OCI-LY3 (cell line): ENCODE data around the gene IL1RAP.

Experiments used
- H2AFZ ChIP-seq: fragments of 200-600, 300-600 bp; shearing (Covaris generic); 2 replicates; pipeline ENCODE4 v1.6.0; 2014; ENCODE audit warnings: antibody characterized with exemption, low read depth, low read length
- H3K27ac ChIP-seq: fragments of 200-600, 300-600 bp; sonication (generic); 2 replicates; pipeline ENCODE4 v1.5.1; 2014; ENCODE audit warnings: mild to moderate bottlenecking, low read length, moderate library complexity, mixed read lengths
- H3K27me3 ChIP-seq: fragments of 200-600, 300-600 bp; sonication (generic); 2 replicates; pipeline ENCODE4 v1.6.1; 2014; ENCODE audit warnings: low read depth, low read length, mixed read lengths
- H3K36me3 ChIP-seq: fragments of 200-600, 300-600 bp; sonication (generic); replicated peaks from 2 replicates; pipeline ENCODE3; 2014; ENCODE audit warnings: low read depth, low read length, mixed read lengths
- H3K4me1 ChIP-seq: fragments of 300-600, 200-600 bp; sonication (generic); 2 replicates; pipeline ENCODE4 v1.6.1; 2014; ENCODE audit warnings: low read length, mixed read lengths
- H3K4me2 ChIP-seq: fragments of 200-600, 300-600 bp; sonication (generic); 2 replicates; pipeline ENCODE4 v1.6.1; 2014; ENCODE audit warnings: low read length, mixed read lengths
- H3K4me3 ChIP-seq: fragments of 300-600, 200-600 bp; sonication (generic); 2 replicates; pipeline ENCODE4 v1.5.1; 2014; ENCODE audit warnings: antibody characterized with exemption, mild to moderate bottlenecking, low read length, moderate library complexity
- H3K79me2 ChIP-seq: fragments of 300-600, 200-600 bp; shearing (Covaris generic); 2 replicates; pipeline ENCODE4 v1.6.1; 2014; ENCODE audit warnings: mild to moderate bottlenecking, low read length, mixed read lengths
- H3K9ac ChIP-seq: fragments of 300-600, 200-600 bp; shearing (Covaris generic); 2 replicates; pipeline ENCODE4 v1.6.0; 2014; ENCODE audit warnings: mild to moderate bottlenecking, low read length, moderate library complexity
- H3K9me3 ChIP-seq: fragments of 200-600, 300-600 bp; shearing (Covaris generic); 2 replicates; pipeline ENCODE4 v1.6.1; 2014; ENCODE audit warnings: low read length, mixed read lengths; ENCODE audit not compliant: insufficient read depth
- H4K20me1 ChIP-seq: fragments of 200-600, 300-600 bp; sonication (generic); 2 replicates; pipeline ENCODE4 v1.6.1; 2016; ENCODE audit warnings: low read length, mixed read lengths; ENCODE audit not compliant: insufficient read depth
- EZH2phosphoT487 ChIP-seq: fragments of 200-600 bp; shearing (Covaris generic); IDR thresholded peaks from 2 replicates; pipeline ENCODE4 v1.6.1; 2018; ENCODE audit warnings: antibody characterized with exemption, mixed run types, low read depth
- TF ChIP-seq, protein P1 (sequence below): fragments of 200-600, 300-600 bp; sonication (generic); IDR thresholded peaks from 2 replicates; pipeline ENCODE4 v1.5.1; 2014; ENCODE audit warnings: antibody characterized with exemption, low read length, low read depth

The IL1RAP gene

DNA sequence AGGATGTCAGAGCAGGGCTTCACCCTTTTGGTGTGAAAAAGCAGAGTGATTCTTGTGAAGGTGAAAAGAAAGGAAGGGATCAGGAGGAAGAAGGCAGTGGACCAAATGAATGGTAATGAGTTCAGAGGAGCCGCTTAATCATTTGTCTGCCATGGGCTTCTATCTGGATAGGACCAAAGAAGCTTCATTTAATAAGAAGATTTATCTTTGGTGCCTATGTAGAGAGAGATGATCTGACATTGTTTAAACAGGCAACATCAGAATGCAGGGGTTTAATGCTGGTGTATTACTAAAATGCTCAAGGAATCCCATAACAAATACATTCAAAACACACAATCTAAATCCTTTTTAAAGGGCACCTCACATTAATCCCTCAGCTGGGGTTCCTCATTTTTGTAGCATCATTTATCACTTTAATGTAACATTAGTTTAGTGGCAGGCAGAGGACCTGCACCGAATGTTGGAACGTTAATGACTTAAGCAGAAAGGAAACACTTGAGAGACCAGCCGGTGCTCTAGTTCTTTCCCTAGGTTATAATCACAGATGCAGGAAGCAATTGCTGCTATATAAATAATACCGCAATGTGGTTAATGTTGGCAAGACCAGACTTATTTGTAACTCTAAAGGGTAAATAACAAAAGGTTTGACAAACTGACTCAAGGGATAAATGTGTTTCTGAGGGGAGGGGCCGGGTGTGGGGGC lies 27.9 kb upstream of the IL1RAP start:
- Histone ChIP-seq H3K27me3 (0 out of 2 replicates have a peak, but pooled peaks cover 6% of the 10 kb centered on the region), H3K9me3 (no peaks in the 10 kb centered on the region), H3K4me3 (no peak overlapping the region), H3K4me2 (no peak overlapping the region), H3K79me2 (no peaks in the 10 kb centered on the region), H3K4me1 (no peaks in the 10 kb centered on the region), H3K9ac (no peak overlapping the region), H4K20me1 (no peaks in the 10 kb centered on the region), H3K27ac (no peak overlapping the region), H2AFZ (no peak overlapping the region), H3K36me3 (no peaks in the 10 kb centered on the region)
- TF ChIP-seq, protein P1, sequence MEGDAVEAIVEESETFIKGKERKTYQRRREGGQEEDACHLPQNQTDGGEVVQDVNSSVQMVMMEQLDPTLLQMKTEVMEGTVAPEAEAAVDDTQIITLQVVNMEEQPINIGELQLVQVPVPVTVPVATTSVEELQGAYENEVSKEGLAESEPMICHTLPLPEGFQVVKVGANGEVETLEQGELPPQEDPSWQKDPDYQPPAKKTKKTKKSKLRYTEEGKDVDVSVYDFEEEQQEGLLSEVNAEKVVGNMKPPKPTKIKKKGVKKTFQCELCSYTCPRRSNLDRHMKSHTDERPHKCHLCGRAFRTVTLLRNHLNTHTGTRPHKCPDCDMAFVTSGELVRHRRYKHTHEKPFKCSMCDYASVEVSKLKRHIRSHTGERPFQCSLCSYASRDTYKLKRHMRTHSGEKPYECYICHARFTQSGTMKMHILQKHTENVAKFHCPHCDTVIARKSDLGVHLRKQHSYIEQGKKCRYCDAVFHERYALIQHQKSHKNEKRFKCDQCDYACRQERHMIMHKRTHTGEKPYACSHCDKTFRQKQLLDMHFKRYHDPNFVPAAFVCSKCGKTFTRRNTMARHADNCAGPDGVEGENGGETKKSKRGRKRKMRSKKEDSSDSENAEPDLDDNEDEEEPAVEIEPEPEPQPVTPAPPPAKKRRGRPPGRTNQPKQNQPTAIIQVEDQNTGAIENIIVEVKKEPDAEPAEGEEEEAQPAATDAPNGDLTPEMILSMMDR, result no peak
- no peak for TF ChIP-seq EZH2phosphoT487

DNA sequence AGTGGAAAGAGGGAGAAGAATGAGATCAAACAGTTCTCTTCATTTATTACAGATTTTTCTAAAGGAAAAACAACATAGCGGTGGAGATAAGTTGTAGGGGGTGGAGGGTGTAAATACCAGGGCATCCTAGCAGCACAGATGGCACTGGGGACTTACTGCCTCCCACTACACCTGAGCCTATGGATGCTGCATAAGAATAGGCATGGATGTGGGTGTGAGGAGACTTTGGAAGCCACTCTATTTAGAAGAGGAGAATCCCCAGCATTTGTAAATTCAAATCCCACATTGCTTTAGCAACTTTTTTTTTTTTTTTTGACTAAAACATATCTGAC lies 27.4 kb upstream of the IL1RAP start:
- H3K4me2 ChIP-seq, result no peak overlapping the region
- TF ChIP-seq EZH2phosphoT487, result no peak
- TF ChIP-seq, protein P1, result no peak

DNA sequence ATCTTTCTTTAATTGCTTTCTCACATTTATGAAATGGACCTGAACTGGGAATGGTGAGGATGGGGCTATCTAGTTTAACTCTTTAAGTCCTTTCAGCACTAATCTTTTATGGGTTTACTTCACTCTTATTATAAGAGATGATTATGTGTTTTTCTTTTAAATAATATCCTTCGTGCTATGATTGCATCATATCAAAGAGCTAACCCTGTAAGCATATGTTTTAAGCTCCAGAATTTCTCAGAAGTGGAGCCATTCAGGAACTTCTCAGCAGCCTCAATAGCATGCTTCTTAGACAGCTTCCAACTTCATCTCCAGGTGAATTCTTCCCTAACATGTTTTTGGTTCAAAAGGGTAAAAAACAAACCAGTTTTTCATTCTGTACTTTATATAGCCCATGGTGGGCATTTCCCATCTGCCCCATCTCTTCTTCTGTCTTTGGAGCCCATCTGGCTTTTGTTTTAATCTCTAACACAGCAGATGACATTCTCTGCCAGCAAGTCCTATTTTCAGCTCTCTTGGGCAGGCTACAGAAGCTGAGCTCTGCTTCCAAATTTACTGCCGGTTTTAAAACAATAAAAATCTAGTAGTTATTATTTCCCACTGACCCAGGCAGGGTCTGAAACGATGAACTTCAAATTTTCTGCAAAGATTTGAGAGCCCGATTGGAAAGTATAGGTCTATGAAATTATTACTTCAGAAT lies 26.8 kb upstream of the IL1RAP start:
- no peak overlapping the region for H3K4me3 ChIP-seq
- H3K36me3 ChIP-seq, result no peaks in the 10 kb centered on the region
- H3K9ac ChIP-seq, result no peak overlapping the region
- H3K9me3 ChIP-seq, result no peaks in the 10 kb centered on the region
- H3K4me2 ChIP-seq, result no peak overlapping the region
- H3K27me3 ChIP-seq, result 0 out of 2 replicates have a peak, but pooled peaks cover 6% of the 10 kb centered on the region
- TF ChIP-seq, protein P1, result no peak
- TF ChIP-seq EZH2phosphoT487, result no peak
- no peak overlapping the region for H2AFZ ChIP-seq
- H3K4me1 ChIP-seq, result peaks cover 6% of the 10 kb centered on the region; the same call in 1 of the 2 replicates
- H4K20me1 ChIP-seq, result no peaks in the 10 kb centered on the region
- H3K79me2 ChIP-seq, result no peaks in the 10 kb centered on the region
- H3K27ac ChIP-seq, result no peak overlapping the region

More for the DNA sequence above, 27.4 kb upstream of the IL1RAP start:
- Histone ChIP-seq H3K4me3 (no peak overlapping the region), H3K9ac (no peak overlapping the region), H2AFZ (no peak overlapping the region), H3K27ac (no peak overlapping the region), H4K20me1 (no peaks in the 10 kb centered on the region), H3K9me3 (no peaks in the 10 kb centered on the region), H3K27me3 (0 out of 2 replicates have a peak, but pooled peaks cover 6% of the 10 kb centered on the region), H3K79me2 (no peaks in the 10 kb centered on the region), H3K36me3 (no peaks in the 10 kb centered on the region), H3K4me1 (peaks cover 2% of the 10 kb centered on the region; the same call in 1 of the 2 replicates)

DNA sequence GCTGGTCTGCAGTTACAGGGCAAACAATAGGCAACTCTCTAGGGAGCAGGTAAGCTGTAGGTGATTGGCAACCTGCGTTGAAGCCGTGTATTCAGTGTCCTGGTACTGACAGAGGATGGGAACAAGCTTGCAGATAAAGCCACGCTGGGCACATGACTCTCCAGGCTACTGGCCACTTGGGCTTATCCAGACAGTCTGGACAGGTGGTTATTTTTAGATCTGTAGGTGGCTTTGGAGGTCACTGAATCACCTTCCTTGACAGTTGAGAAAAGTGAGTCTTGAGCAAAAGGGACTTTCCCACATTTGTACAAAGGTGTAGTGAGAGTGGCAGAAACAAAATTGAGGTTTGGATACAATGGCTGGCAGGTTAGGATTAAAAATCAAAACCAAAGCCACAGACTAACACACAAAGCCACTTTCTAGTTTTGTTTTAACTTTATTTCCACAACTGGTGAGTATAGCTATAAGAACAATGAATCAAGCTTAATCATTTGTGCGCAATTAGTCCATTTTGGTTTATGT lies 22.3 kb upstream of the IL1RAP start:
- Histone ChIP-seq H3K4me3 (no peak overlapping the region), H2AFZ (no peak overlapping the region), H3K4me1 (peaks cover 10% of the 10 kb centered on the region; the same call in 1 of the 2 replicates), H3K9ac (no peak overlapping the region), H3K9me3 (no peaks in the 10 kb centered on the region), H3K79me2 (no peaks in the 10 kb centered on the region), H4K20me1 (no peaks in the 10 kb centered on the region), H3K4me2 (0 out of 2 replicates have a peak overlapping the region, but pooled peaks have one; percentile 5), H3K27me3 (0 out of 2 replicates have a peak, but pooled peaks cover 6% of the 10 kb centered on the region), H3K36me3 (no peaks in the 10 kb centered on the region), H3K27ac (no peak overlapping the region)
- TF ChIP-seq, protein P1, result no peak
- no peak for TF ChIP-seq EZH2phosphoT487
